Colonic mucosa (tissue), 4 donors: ENCODE results near the gene TMCC1. TPM values are rescaled to one million over a fixed set of nuclear protein-coding genes. Genes with fewer than 3 reads are reported as not detected.

Source experiments
- DNase-seq: peaks from one replicate; pipeline ENCODE4 v3.0.0-alpha.2; 2020
- H3K27ac ChIP-seq: fragments of 200-600 bp; one replicate; pipeline ENCODE4 v1.8.0; 2021
- H3K27me3 ChIP-seq: fragments of 200-600 bp; one replicate; pipeline ENCODE4 v1.8.0; 2021
- H3K36me3 ChIP-seq: fragments of 200-600 bp; one replicate; pipeline ENCODE4 v1.8.0; 2021
- H3K4me1 ChIP-seq: fragments of 200-600 bp; one replicate; pipeline ENCODE4 v1.8.0; 2021; ENCODE audit warnings: mild to moderate bottlenecking
- H3K4me3 ChIP-seq: fragments of 200-600 bp; one replicate; pipeline ENCODE4 v1.8.0; 2021
- H3K9ac ChIP-seq, 2 donors: one replicate each; pipeline ENCODE4 v1.7.0; 2013; ENCODE audit warnings: control low read depth in 2 of 2, low read depth in 2 of 2, low read length in 2 of 2
- H3K9me3 ChIP-seq: fragments of 200-600 bp; one replicate; pipeline ENCODE4 v1.8.0; 2021
- CTCF ChIP-seq: fragments of 200-600 bp; IDR thresholded peaks from one replicate; pipeline ENCODE4 v1.8.0; 2022; ENCODE audit warnings: antibody characterized with exemption, mild to moderate bottlenecking
- intact Hi-C: fragments of 100-400 bp; cut with DNase I; formaldehyde crosslinking; loops from one replicate; pipeline ENCODE4 v1.14.1; 2022
- total RNA-seq, 2 donors: library from RNA; stranded (reverse); fragmentation: NEBNext Ultra II Directional in 1 of 2; extraction: Animal tissue kit (Norgen Biotek cat#: 25700) in 1 of 2; gene quantifications; one replicate each; pipeline ENCODE4 v1.2.1, GENCODE V29; 2021
- donor health status: healthy.
- donor health status: DM: no; HTN: no; CAD: no.
- donor health status: DM: no; HTN: no; CAD: no.

Gene TMCC1
- total RNA-seq, 2 donors from 2014 or later: 23.2 to 32.8 TPM

DNA sequence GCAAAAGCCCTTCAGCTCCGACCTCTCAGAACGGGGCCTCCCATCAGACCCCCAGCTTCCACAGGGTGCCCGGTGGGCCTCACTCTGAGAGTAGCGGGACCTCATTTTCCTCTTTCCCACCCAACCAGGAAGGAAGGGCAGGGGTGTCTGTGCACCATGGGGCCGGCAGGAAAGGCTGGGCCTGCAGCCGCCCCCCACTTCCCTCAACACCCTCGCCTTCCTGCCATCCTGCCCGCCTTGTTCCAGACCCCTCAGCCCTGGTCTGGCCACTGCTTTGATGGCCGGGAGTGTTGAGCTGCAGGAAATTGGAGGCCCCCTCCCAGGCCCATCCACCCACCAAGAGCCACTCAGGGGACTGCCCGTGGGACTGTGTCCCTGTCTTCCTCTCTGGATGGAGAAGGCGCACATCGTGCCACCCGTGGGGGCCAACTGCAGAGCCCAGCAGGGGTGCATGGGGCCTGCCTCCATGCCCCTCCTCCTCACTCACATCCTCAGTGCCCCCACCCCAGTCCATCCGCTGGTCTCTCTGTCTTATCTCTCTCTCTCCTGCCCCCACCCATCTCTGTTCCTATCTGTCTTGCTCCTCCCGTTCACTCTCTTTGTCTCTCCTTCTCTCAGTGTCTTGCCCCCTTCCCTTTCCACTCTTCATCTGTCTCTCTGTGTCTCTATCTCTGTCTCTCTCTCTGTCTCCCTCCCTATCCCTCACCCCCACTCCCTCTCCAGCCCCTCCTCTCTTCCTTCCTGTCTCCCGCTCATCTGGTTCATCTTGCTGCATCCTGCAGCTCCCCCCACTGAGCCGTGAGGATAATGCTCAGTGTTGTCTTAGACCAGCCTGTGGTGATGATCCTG, 285.2 kb downstream of the TMCC1 start:
- intact Hi-C loops: loop anchor here (5.0 kb wide), 1 partner anchor 116 kb away; no protein-coding TSS in a partner anchor
- Histone ChIP-seq H3K36me3 (no peaks in the 10 kb centered on the region), H3K4me3 (no peak overlapping the region), H3K9me3 (no peaks in the 10 kb centered on the region), H3K4me1 (no peaks in the 10 kb centered on the region), H3K27me3 (peaks cover 20% of the 10 kb centered on the region), H3K27ac (peak overlapping the region; percentile 64), H3K9ac (peak overlapping the region; percentile 50 to 61)
- DNase-seq: no peak
- TF ChIP-seq CTCF: no peak

DNA sequence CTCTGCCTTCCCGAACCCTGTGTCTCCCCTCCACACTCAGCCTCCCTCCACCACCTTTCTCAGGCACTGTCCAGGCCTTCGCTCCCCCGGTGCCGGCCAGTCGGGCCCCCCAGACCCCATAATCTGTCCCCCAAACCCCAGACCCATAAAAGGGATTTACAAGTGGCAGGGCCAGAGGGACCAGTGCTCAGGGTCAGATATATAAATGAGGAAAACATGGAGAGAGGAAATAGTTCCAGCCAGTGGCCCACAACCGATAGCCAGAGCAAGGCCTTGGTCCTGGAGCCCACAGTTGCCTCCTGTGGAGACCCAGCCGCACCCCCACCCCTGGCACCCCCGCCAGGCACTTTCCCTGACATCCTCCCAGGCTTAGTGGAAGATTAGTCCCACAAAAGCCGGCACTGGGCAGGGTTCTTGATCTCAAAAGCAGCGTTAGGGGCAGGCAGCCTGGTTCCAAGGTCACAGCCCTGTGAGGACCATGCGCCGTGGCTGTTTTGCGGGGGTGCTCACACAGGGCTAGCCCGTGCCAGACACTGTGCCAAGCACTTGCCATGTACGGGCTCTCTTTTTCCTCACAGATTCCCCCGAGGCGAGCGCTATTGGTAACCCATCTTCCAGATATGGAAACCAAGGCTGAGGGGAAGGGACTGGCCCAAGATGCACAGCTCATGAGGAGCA, 286.0 kb downstream of the TMCC1 start:
- H3K9ac ChIP-seq: peak overlapping the region; percentile 61 to 78
- H3K4me1 ChIP-seq: no peaks in the 10 kb centered on the region
- peaks cover 20% of the 10 kb centered on the region for H3K27me3 ChIP-seq
- no peaks in the 10 kb centered on the region for H3K9me3 ChIP-seq
- peak overlapping the region; percentile 30 for H3K4me3 ChIP-seq
- no peak for DNase-seq
- no peaks in the 10 kb centered on the region for H3K36me3 ChIP-seq
- intact Hi-C loops: loop anchor here (5.0 kb wide), 1 partner anchor 115 kb away; no protein-coding TSS in a partner anchor
- no peak for TF ChIP-seq CTCF
- H3K27ac ChIP-seq: peak overlapping the region; percentile 64

- intact Hi-C loops: loop anchor here (5.0 kb wide), 1 partner anchor 115 kb away; no protein-coding TSS in a partner anchor
- Histone ChIP-seq H3K4me1 (no peaks in the 10 kb centered on the region), H3K27me3 (peaks cover 20% of the 10 kb centered on the region), H3K36me3 (no peaks in the 10 kb centered on the region), H3K27ac (peak within 1 kb of the TSS; percentile 64), H3K9me3 (no peaks in the 10 kb centered on the region), H3K4me3 (peak within 1 kb of the TSS; percentile 39), H3K9ac (peak within 1 kb of the TSS; percentile 61 to 78)
- TF ChIP-seq CTCF: no peak
- peak; percentile 64 for DNase-seq
These were observed 286.7 kb downstream of the TMCC1 start, which contains the start of gene PLXND1 for GRCh38 chr3:129606636-129607390. TSS of gene PLXND1 (minus strand) at chr3:129606676. CDS start at chr3:129606639, 37 bp downstream.

- Histone ChIP-seq H3K9ac (peak overlapping the region; percentile 61 to 66), H3K27me3 (peaks cover 20% of the 10 kb centered on the region), H3K4me1 (no peaks in the 10 kb centered on the region), H3K27ac (peak overlapping the region; percentile 38), H3K36me3 (no peaks in the 10 kb centered on the region), H3K9me3 (no peaks in the 10 kb centered on the region), H3K4me3 (peak overlapping the region; percentile 39)
- TF ChIP-seq CTCF: no peak
- no peak for DNase-seq
- intact Hi-C loops: loop anchor here (5.0 kb wide), 1 partner anchor 114 kb away; no protein-coding TSS in a partner anchor
These were observed 287.4 kb downstream of the TMCC1 start for GRCh38 chr3:129605922-129606635.
